Panc1 (cell line): Measurements from ENCODE around the gene MDGA2. TPM values are rescaled to one million over a fixed set of nuclear protein-coding genes. Genes with fewer than 3 reads are reported as not detected.
"Not testable (repeated sequence)": the region's sequence is repeated elsewhere in the genome, so short reads cannot be mapped to it uniquely, and the experiment has no call there.

Source experiments
- ATAC-seq: fragments of 200-7000 bp; cut with Tn5 transposase; 2 replicates; pipeline ENCODE4 v1.9.1; 2020; ENCODE audit warnings: mild to moderate bottlenecking, moderate library complexity
- BruUV-seq: library from RNA; stranded (reverse); fragments of 400-500 nt; replicated peaks from 2 replicates; lab custom pipeline; 2021; lab: Mats Ljungman, UMichigan
- CTCF ChIA-PET: fragments of 300-600 bp; sonication (Branson Sonifier 250); formaldehyde crosslinking; loops from one replicate; lab custom pipeline; 2022; ENCODE audit warnings: antibody characterized with exemption; lab: Charles Lee
- POLR2A ChIA-PET: fragments of 300-600 bp; sonication (Branson Sonifier 250); formaldehyde crosslinking; loops from one replicate; lab custom pipeline; 2022; ENCODE audit warnings: antibody characterized with exemption; lab: Charles Lee
- DNase-seq: peaks from one replicate; pipeline ENCODE4 v3.0.0-alpha.2; 2010; ENCODE audit warnings: low read depth, low spot score
- H3K27ac ChIP-seq: 2 replicates; pipeline ENCODE4 v1.5.1; 2011; ENCODE audit warnings: mild to moderate bottlenecking, low read length, inconsistent platforms
- H3K27me3 ChIP-seq: fragments of 200-500 bp; sonication (Bioruptor generic); 2 replicates; pipeline ENCODE4 v1.6.0; 2014; ENCODE audit warnings: low read length, inconsistent platforms; ENCODE audit not compliant: control insufficient read depth, insufficient read depth
- H3K36me3 ChIP-seq: fragments of 200-500 bp; sonication (Bioruptor generic); 2 replicates; pipeline ENCODE4 v1.5.1; 2014; ENCODE audit warnings: inconsistent platforms, mild to moderate bottlenecking, low read length, moderate library complexity; ENCODE audit not compliant: control insufficient read depth, insufficient read depth
- H3K4me1 ChIP-seq: 2 replicates; pipeline ENCODE4 v1.5.1; 2011; ENCODE audit warnings: inconsistent platforms, mild to moderate bottlenecking, low read length, moderate library complexity; ENCODE audit not compliant: control insufficient read depth, insufficient read depth
- H3K4me3 ChIP-seq, 2 experiments: 2 replicates each; pipeline ENCODE4 v1.5.1; 2011 to 2012; ENCODE audit warnings: low read depth in 2 of 2, low read length in 2 of 2, mild to moderate bottlenecking in 2 of 2, inconsistent platforms in 1 of 2, moderate library complexity in 1 of 2
- H3K9me3 ChIP-seq: fragments of 200-500 bp; sonication (Bioruptor generic); 2 replicates; pipeline ENCODE4 v1.5.1; 2014; ENCODE audit warnings: low read depth, mild to moderate bottlenecking, inconsistent platforms, low read length, moderate library complexity; ENCODE audit not compliant: control insufficient read depth, insufficient read depth
- CTCF ChIP-seq: fragments of 450-650 bp; IDR thresholded peaks from 2 replicates; pipeline ENCODE4 v1.5.1; 2017; ENCODE audit warnings: mild to moderate bottlenecking
- POLR2AphosphoS5 ChIP-seq: IDR thresholded peaks from 2 replicates; pipeline ENCODE4 v1.6.1; 2012; ENCODE audit warnings: mild to moderate bottlenecking, low read depth, low read length, moderate library complexity
- SIN3A ChIP-seq: IDR thresholded peaks from 2 replicates; pipeline ENCODE4 v1.6.1; 2012; ENCODE audit warnings: low read depth, mild to moderate bottlenecking, low read length, moderate library complexity, borderline replicate concordance; ENCODE audit not compliant: insufficient read depth
- in situ Hi-C: cut with HindIII; loops from 2 replicates; pipeline ENCODE4 v1.10.0; 2016; ENCODE audit warnings: low sequenced_read_pairs, low pct_unique_long_range_greater_than_20kb
- intact Hi-C: fragments of 100-400 bp; cut with micrococcal nuclease; formaldehyde crosslinking; loops from one replicate; pipeline ENCODE4 v1.10.0; 2022; ENCODE audit not compliant: unreplicated experiment
- total RNA-seq: library from RNA; stranded (reverse); gene quantifications from one replicate; pipeline ENCODE4 v1.2.1, GENCODE V29; 2021; ENCODE audit not compliant: unreplicated experiment
- TF ChIP-seq, protein P1 (sequence below), 2 experiments: IDR thresholded peaks; 2 replicates each; pipeline ENCODE4 v1.6.1; 2011 to 2012; ENCODE audit warnings: low read depth in 2 of 2, control low read depth in 1 of 2, low read length in 1 of 2, mild to moderate bottlenecking in 1 of 2, moderate library complexity in 1 of 2; ENCODE audit not compliant: insufficient read depth in 1 of 2

The MDGA2 gene
- total RNA-seq, 1 experiment from 2014 or later, result not detected

DNA sequence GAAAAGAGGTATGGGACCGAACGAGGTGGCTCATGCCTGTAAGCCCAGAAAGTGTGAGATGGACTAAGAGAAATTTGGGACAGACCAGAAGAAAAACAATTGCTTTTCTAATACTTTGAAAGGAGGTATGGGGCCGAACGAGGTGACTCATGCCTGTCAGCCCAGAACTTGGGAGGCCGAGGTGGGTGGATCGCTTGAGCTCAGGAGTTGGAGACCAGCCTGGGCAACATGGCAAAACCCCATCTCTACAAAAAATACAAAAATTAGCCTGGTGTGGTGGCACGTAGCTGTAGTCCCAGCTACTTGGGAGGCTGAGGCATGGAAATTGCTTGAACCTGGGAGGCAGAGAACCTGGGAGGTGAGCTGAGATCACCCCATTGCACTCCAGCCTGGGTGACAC lies 483.2 kb downstream of the MDGA2 start:
- H3K9me3 ChIP-seq, H3K4me3 ChIP-seq, BruUV-seq, DNase-seq, in situ Hi-C loops, CTCF ChIA-PET, ATAC-seq, H3K4me1 ChIP-seq, H3K27me3 ChIP-seq, H3K27ac ChIP-seq, POLR2A ChIA-PET, intact Hi-C loops, H3K36me3 ChIP-seq: not testable (repeated sequence)

- no TSS peak for BruUV-seq
- Histone ChIP-seq H3K27me3 (no peaks in the 10 kb centered on the region), H3K4me1 (no peaks in the 10 kb centered on the region), H3K4me3 (no peak overlapping the region), H3K9me3 (no peaks in the 10 kb centered on the region), H3K27ac (no peak overlapping the region), H3K36me3 (no peaks in the 10 kb centered on the region)
- POLR2A ChIA-PET, result no interaction called here
- ATAC-seq, result no peak
- in situ Hi-C loops, result no loop called here
- no peak for DNase-seq
- CTCF ChIA-PET, result no interaction called here
- TF ChIP-seq, protein P1, sequence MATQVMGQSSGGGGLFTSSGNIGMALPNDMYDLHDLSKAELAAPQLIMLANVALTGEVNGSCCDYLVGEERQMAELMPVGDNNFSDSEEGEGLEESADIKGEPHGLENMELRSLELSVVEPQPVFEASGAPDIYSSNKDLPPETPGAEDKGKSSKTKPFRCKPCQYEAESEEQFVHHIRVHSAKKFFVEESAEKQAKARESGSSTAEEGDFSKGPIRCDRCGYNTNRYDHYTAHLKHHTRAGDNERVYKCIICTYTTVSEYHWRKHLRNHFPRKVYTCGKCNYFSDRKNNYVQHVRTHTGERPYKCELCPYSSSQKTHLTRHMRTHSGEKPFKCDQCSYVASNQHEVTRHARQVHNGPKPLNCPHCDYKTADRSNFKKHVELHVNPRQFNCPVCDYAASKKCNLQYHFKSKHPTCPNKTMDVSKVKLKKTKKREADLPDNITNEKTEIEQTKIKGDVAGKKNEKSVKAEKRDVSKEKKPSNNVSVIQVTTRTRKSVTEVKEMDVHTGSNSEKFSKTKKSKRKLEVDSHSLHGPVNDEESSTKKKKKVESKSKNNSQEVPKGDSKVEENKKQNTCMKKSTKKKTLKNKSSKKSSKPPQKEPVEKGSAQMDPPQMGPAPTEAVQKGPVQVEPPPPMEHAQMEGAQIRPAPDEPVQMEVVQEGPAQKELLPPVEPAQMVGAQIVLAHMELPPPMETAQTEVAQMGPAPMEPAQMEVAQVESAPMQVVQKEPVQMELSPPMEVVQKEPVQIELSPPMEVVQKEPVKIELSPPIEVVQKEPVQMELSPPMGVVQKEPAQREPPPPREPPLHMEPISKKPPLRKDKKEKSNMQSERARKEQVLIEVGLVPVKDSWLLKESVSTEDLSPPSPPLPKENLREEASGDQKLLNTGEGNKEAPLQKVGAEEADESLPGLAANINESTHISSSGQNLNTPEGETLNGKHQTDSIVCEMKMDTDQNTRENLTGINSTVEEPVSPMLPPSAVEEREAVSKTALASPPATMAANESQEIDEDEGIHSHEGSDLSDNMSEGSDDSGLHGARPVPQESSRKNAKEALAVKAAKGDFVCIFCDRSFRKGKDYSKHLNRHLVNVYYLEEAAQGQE (IDR thresholded peaks at IDR 0.05; ENCODE audit: insufficient read depth in 1 of 2, low read depth in 2 of 2, low read length in 1 of 2), result no peak
- intact Hi-C loops, result no loop called here
Observed at GRCh38 chr14:47191700-47192099, 483.7 kb downstream of the MDGA2 start.

DNA sequence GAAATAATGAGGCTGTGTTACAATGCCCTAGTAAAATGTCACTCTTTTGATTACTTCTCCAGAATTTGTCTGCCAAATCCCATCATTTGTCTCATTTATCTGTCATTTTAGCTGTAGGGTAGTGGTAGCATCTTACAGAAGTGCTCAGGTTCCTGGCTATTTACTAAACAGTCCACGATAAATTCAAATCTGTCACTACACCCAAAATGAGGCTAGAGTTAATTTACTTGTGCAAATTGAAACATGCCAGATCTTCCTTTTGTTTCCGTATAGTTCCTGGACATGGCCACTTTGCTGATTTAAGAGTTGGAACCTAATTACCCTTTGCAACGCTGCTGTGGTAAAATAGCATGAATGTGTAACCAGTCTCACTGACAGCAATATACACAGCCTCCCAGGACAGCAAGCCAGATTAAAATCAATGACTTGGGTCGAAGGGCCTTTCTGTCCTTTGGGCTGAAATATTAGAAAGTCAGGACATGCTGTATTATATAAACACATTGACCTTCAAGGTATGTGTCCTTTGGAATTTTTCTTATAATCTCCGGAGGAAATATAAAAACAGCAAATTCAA lies 485.4 kb downstream of the MDGA2 start:
- CTCF ChIA-PET, result no interaction called here
- in situ Hi-C loops, result no loop called here
- no TSS peak for BruUV-seq
- TF ChIP-seq POLR2AphosphoS5 (no peak), SIN3A (no peak), CTCF (no peak)
- DNase-seq (no peak), ATAC-seq (no peak)
- Histone ChIP-seq H3K9me3 (no peaks in the 10 kb centered on the region), H3K4me3 (no peak overlapping the region), H3K27ac (no peak overlapping the region), H3K4me1 (no peaks in the 10 kb centered on the region), H3K27me3 (no peaks in the 10 kb centered on the region), H3K36me3 (no peaks in the 10 kb centered on the region)
- intact Hi-C loops, result no loop called here
- POLR2A ChIA-PET, result no interaction called here
